Colonic mucosa (tissue), 4 donors: ENCODE results near the gene MGAT4A. TPM values are rescaled to one million over a fixed set of nuclear protein-coding genes. Genes with fewer than 3 reads are reported as not detected.

Experiments used
- DNase-seq: peaks from one replicate; pipeline ENCODE4 v3.0.0-alpha.2; 2020
- H3K27ac ChIP-seq: fragments of 200-600 bp; one replicate; pipeline ENCODE4 v1.8.0; 2021
- H3K27me3 ChIP-seq: fragments of 200-600 bp; one replicate; pipeline ENCODE4 v1.8.0; 2021
- H3K36me3 ChIP-seq: fragments of 200-600 bp; one replicate; pipeline ENCODE4 v1.8.0; 2021
- H3K4me1 ChIP-seq: fragments of 200-600 bp; one replicate; pipeline ENCODE4 v1.8.0; 2021; ENCODE audit warnings: mild to moderate bottlenecking
- H3K4me3 ChIP-seq: fragments of 200-600 bp; one replicate; pipeline ENCODE4 v1.8.0; 2021
- H3K9ac ChIP-seq, 2 donors: one replicate each; pipeline ENCODE4 v1.7.0; 2013; ENCODE audit warnings: control low read depth in 2 of 2, low read depth in 2 of 2, low read length in 2 of 2
- H3K9me3 ChIP-seq: fragments of 200-600 bp; one replicate; pipeline ENCODE4 v1.8.0; 2021
- intact Hi-C: fragments of 100-400 bp; cut with DNase I; formaldehyde crosslinking; loops from one replicate; pipeline ENCODE4 v1.14.1; 2022
- total RNA-seq, 2 donors: library from RNA; stranded (reverse); fragmentation: NEBNext Ultra II Directional in 1 of 2; extraction: Animal tissue kit (Norgen Biotek cat#: 25700) in 1 of 2; gene quantifications; one replicate each; pipeline ENCODE4 v1.2.1, GENCODE V29; 2021
- TF ChIP-seq, protein P1 (sequence below): fragments of 200-600 bp; IDR thresholded peaks from one replicate; pipeline ENCODE4 v1.8.0; 2022; ENCODE audit warnings: antibody characterized with exemption, mild to moderate bottlenecking
- donor health status: healthy.
- donor health status: DM: no; HTN: no; CAD: no.
- donor health status: DM: no; HTN: no; CAD: no.

MGAT4A gene
- total RNA-seq, 2 donors from 2014 or later, result 103 to 125 TPM

DNA sequence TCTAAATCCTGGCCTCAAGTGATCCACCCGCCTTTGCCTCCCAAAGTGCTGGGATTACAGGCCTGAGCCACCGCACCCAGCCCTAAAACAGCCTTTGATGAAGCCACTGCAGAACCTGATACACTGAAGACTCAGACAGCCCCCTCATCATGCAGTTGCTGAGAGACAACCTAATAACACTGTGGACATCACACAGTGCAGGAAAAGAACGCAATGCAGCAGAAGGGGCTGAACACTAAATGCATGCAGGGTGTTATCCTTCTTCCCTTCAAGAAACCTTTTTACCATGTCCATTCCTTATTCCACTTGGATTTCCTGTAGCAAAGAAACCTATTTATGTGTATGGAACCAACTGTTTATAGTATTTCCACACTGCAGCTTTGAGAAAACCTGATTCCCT is 35.7 kb downstream of the MGAT4A start:
- intact Hi-C loops, result no loop called here
- TF ChIP-seq, protein P1, sequence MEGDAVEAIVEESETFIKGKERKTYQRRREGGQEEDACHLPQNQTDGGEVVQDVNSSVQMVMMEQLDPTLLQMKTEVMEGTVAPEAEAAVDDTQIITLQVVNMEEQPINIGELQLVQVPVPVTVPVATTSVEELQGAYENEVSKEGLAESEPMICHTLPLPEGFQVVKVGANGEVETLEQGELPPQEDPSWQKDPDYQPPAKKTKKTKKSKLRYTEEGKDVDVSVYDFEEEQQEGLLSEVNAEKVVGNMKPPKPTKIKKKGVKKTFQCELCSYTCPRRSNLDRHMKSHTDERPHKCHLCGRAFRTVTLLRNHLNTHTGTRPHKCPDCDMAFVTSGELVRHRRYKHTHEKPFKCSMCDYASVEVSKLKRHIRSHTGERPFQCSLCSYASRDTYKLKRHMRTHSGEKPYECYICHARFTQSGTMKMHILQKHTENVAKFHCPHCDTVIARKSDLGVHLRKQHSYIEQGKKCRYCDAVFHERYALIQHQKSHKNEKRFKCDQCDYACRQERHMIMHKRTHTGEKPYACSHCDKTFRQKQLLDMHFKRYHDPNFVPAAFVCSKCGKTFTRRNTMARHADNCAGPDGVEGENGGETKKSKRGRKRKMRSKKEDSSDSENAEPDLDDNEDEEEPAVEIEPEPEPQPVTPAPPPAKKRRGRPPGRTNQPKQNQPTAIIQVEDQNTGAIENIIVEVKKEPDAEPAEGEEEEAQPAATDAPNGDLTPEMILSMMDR, result no peak
- Histone ChIP-seq H3K27ac (no peak overlapping the region), H3K9me3 (no peaks in the 10 kb centered on the region), H3K4me1 (peaks cover 10% of the 10 kb centered on the region), H3K36me3 (no peaks in the 10 kb centered on the region), H3K9ac (no peak overlapping the region), H3K4me3 (no peak overlapping the region), H3K27me3 (no peaks in the 10 kb centered on the region)
- DNase-seq, result no peak

DNA sequence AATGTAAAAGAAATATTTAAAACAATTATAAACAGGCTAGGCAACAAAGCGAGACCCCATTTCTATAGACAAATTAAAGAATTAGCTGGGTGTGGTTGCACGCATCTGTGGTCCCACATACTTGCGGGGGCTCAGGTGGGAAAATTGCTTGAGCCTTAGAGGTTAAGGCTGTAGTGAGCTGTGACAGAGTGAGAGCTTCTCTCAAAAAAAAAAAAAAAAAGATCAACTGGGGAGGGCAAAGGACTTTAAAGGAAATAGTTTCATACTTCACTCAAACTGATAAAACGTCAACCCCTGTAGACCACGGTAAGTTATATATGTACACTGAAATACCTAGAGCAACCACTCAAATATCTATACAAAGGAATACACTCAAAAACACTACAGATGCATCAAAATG is 37.5 kb downstream of the MGAT4A start:
- H3K4me3 ChIP-seq, result no peak overlapping the region
- intact Hi-C loops, result no loop called here
- H3K4me1 ChIP-seq, result no peaks in the 10 kb centered on the region
- no peak for DNase-seq
- no peaks in the 10 kb centered on the region for H3K36me3 ChIP-seq
- H3K9ac ChIP-seq, result no peak overlapping the region
- TF ChIP-seq, protein P1, result no peak
- no peaks in the 10 kb centered on the region for H3K9me3 ChIP-seq
- no peaks in the 10 kb centered on the region for H3K27me3 ChIP-seq
- H3K27ac ChIP-seq, result no peak overlapping the region

DNA sequence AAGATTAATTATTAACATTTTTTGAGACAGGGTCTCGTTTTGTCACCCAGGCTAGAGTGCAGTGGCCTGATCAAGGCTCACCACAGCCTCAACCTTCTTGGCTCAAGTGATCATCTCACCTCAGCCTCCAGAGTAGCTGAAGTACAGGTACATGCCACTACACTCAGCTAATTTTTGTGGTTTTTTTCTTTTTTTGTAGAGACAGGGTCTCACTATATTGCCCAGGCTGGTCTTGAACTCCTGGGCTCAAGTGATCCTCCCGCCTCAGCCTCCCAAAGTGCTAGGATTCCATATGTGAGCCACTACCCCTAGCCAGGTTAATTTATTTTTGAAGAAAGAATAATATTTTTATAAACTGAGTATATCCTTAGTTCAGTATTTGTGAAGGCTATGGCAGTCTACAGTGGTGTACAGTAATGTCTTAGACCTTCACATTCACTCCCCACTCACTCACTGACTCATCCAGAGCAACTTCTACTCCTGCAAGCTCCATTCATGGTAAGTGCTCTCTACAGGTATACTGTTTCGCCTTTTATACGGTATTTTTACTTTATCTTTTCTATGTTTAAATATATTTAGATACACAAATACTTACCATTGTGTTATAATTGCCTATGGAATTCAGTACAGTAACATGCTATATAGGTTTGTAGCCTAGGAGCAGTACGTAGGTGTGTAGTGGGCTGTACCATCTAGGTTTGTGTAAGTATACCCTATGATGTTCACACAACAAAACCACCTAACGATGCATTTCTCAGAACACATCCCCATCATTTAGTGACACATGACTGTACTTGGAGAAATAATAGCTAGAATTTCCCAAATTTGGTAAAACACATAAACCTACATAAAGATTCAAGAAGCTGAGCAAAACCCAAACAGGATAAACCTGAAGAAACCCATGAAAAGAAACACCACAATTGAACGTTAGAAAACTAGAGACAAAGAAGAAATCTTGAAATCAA is 38.6 kb downstream of the MGAT4A start:
- H3K4me1 ChIP-seq, result no peaks in the 10 kb centered on the region
- H3K27ac ChIP-seq, result no peak overlapping the region
- no peak overlapping the region for H3K4me3 ChIP-seq
- no peaks in the 10 kb centered on the region for H3K27me3 ChIP-seq
- no peaks in the 10 kb centered on the region for H3K9me3 ChIP-seq
- TF ChIP-seq, protein P1, result no peak
- intact Hi-C loops, result no loop called here
- H3K9ac ChIP-seq, result no peak overlapping the region
- no peaks in the 10 kb centered on the region for H3K36me3 ChIP-seq
- DNase-seq, result no peak

DNA sequence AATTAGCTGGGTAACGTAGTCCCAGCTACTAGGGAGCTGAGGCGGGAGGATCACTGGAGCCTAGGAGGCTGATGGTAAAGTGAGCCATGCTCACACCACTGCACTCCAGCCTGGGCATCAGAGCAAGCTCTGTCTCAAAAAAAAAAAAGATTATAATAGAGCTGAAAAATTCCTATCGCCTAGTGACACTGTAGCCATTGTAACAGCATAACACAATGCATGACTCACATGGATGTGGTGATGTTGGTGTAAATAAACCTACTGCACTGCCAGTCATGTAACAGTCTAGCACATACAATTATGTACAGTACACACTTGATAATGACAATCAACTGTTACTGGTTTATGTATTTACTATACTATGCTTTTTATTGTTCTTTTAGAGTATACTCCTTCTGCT is 39.6 kb downstream of the MGAT4A start:
- H3K27me3 ChIP-seq, result no peaks in the 10 kb centered on the region
- H3K4me1 ChIP-seq, result no peaks in the 10 kb centered on the region
- no peaks in the 10 kb centered on the region for H3K36me3 ChIP-seq
- no peaks in the 10 kb centered on the region for H3K9me3 ChIP-seq
- intact Hi-C loops, result no loop called here
- H3K9ac ChIP-seq, result no peak overlapping the region
- H3K27ac ChIP-seq, result no peak overlapping the region
- DNase-seq, result no peak
- H3K4me3 ChIP-seq, result no peak overlapping the region
- TF ChIP-seq, protein P1, result no peak

DNA sequence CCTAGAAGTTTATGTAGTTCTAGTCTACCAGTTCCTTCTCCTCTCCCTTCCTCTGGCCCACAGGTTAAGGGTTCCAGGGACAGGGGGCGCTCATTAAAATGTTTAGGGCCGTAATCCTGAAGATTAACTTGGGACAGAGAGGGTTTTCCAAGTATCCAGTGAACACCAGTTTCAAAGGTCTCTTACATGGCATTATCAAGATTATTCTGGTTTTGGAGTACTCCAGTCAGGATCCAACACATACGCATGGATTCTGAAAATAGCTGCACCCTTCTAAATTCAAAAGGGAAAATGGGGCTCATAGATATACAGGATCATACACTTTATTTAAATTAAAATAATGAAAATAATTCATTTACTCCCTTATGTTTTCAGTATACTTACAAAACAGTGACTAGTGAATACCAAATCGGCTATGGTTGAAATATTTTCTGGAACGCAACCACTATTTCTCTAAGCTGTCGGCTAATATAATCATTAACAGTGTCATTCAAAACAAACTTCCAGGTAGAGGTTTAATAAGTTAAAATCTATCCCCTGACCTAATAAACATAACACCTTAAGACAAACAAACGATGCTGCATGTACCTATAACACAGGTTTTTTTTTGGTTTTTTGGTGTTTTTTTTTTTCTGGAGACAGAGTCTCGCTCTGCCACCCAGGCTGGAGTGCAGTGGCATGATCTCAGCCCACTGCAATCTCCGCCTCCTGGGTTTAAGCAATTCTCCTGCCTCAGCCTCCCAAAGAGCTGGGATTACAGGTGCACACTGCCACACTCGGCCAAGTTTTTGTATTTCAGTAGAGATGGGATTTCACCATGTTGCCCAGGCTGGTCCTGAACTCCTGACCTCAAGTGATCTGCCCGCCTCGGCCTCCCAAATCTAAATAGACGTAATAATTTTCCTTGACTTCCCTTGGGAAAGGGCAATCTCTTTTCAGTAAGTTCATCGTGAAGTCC is 44.7 kb downstream of the MGAT4A start:
- DNase-seq, result no peak
- TF ChIP-seq, protein P1, result no peak
- no peaks in the 10 kb centered on the region for H3K4me1 ChIP-seq
- H3K36me3 ChIP-seq, result no peaks in the 10 kb centered on the region
- H3K27me3 ChIP-seq, result no peaks in the 10 kb centered on the region
- H3K9ac ChIP-seq, result no peak overlapping the region
- no peak overlapping the region for H3K27ac ChIP-seq
- no peak overlapping the region for H3K4me3 ChIP-seq
- H3K9me3 ChIP-seq, result no peaks in the 10 kb centered on the region
- intact Hi-C loops, result no loop called here
